Central memory CD8-positive, alpha-beta T cell (primary cell): ENCODE measurements around the gene CD2AP.
"Not testable (repeated sequence)": the region's sequence is repeated elsewhere in the genome, so short reads cannot be mapped to it uniquely, and the experiment has no call there.

Source experiments
- ATAC-seq: fragments of 150-1000 bp; cut with Tn5 transposase; replicated peaks from 2 replicates; pipeline ENCODE4 v1.10.0; 2022; ENCODE audit warnings: mild to moderate bottlenecking, moderate FRiP score, moderate number of reproducible peaks; ENCODE audit not compliant: poor library complexity, severe bottlenecking; ENCODE audit errors: extremely low read depth
- DNase-seq, 2 donors: peaks; one replicate each; pipeline ENCODE4 v3.0.0; 2021; ENCODE audit warnings: low spot score in 2 of 2
- H3K27ac Mint-ChIP-seq: one replicate; pipeline ENCODE4 v1.8.0; 2022; ENCODE audit warnings: low read depth, mild to moderate bottlenecking, moderate library complexity, mixed read lengths
- H3K27me3 Mint-ChIP-seq: one replicate; pipeline ENCODE4 v1.8.0; 2022; ENCODE audit warnings: mixed read lengths
- H3K36me3 Mint-ChIP-seq: one replicate; pipeline ENCODE4 v1.8.0; 2022; ENCODE audit warnings: mild to moderate bottlenecking, moderate library complexity, mixed read lengths; ENCODE audit not compliant: insufficient read depth
- H3K4me1 Mint-ChIP-seq: one replicate; pipeline ENCODE4 v1.8.0; 2022; ENCODE audit warnings: mixed read lengths
- H3K4me3 Mint-ChIP-seq: one replicate; pipeline ENCODE4 v1.8.0; 2022; ENCODE audit warnings: mild to moderate bottlenecking, moderate library complexity, mixed read lengths
- H3K9me3 Mint-ChIP-seq: one replicate; pipeline ENCODE4 v1.8.0; 2022; ENCODE audit warnings: mixed read lengths

The CD2AP gene

GRCh38 chr6:47524136-47524845 is 46.7 kb downstream of the CD2AP start:
- no peaks in the 10 kb centered on the region for H3K9me3 Mint-ChIP-seq
- no peak overlapping the region for H3K27ac Mint-ChIP-seq
- no peak overlapping the region for H3K4me3 Mint-ChIP-seq
- H3K27me3 Mint-ChIP-seq, result no peaks in the 10 kb centered on the region
- no peak for ATAC-seq
- H3K4me1 Mint-ChIP-seq, result peaks cover 63% of the 10 kb centered on the region
- peaks cover 7% of the 10 kb centered on the region for H3K36me3 Mint-ChIP-seq
- DNase-seq, result no peak

- Mint-ChIP-seq H3K27ac (no peak overlapping the region), H3K36me3 (peaks cover 7% of the 10 kb centered on the region), H3K4me3 (no peak overlapping the region), H3K4me1 (peaks cover 58% of the 10 kb centered on the region), H3K27me3 (no peaks in the 10 kb centered on the region), H3K9me3 (no peaks in the 10 kb centered on the region)
- DNase-seq (no peak), ATAC-seq (no peak)
Observed at GRCh38 chr6:47525330-47526057, 47.9 kb downstream of the CD2AP start.

- H3K27ac Mint-ChIP-seq, result no peak overlapping the region
- DNase-seq, result no peak
- no peaks in the 10 kb centered on the region for H3K9me3 Mint-ChIP-seq
- peaks cover 47% of the 10 kb centered on the region for H3K4me1 Mint-ChIP-seq
- no peak overlapping the region for H3K4me3 Mint-ChIP-seq
- H3K36me3 Mint-ChIP-seq, result peaks cover 11% of the 10 kb centered on the region
- H3K27me3 Mint-ChIP-seq, result no peaks in the 10 kb centered on the region
- no peak for ATAC-seq
Observed at GRCh38 chr6:47527274-47527673, 49.7 kb downstream of the CD2AP start.

- DNase-seq (no peak), ATAC-seq (no peak)
- H3K4me3 Mint-ChIP-seq, result no peak overlapping the region
- peaks cover 42% of the 10 kb centered on the region for H3K4me1 Mint-ChIP-seq
- H3K36me3 Mint-ChIP-seq, result peaks cover 16% of the 10 kb centered on the region
- no peaks in the 10 kb centered on the region for H3K27me3 Mint-ChIP-seq
- no peak overlapping the region for H3K27ac Mint-ChIP-seq
- no peaks in the 10 kb centered on the region for H3K9me3 Mint-ChIP-seq
Observed at GRCh38 chr6:47529734-47530133, 52.1 kb downstream of the CD2AP start.

- no peak overlapping the region for H3K27ac Mint-ChIP-seq
- DNase-seq (no peak), ATAC-seq (no peak)
- peaks cover 13% of the 10 kb centered on the region for H3K36me3 Mint-ChIP-seq
- H3K4me3 Mint-ChIP-seq, result no peak overlapping the region
- H3K4me1 Mint-ChIP-seq, result peaks cover 15% of the 10 kb centered on the region
- no peaks in the 10 kb centered on the region for H3K27me3 Mint-ChIP-seq
- no peaks in the 10 kb centered on the region for H3K9me3 Mint-ChIP-seq
Observed at GRCh38 chr6:47532981-47533585, 55.5 kb downstream of the CD2AP start.

GRCh38 chr6:47534063-47534462 is 56.5 kb downstream of the CD2AP start:
- Mint-ChIP-seq H3K27me3 (no peaks in the 10 kb centered on the region), H3K9me3 (no peaks in the 10 kb centered on the region), H3K36me3 (peaks cover 13% of the 10 kb centered on the region), H3K27ac (no peak overlapping the region), H3K4me1 (peaks cover 11% of the 10 kb centered on the region), H3K4me3 (no peak overlapping the region)
- DNase-seq (no peak), ATAC-seq (no peak)

- DNase-seq, result no peak
- no peaks in the 10 kb centered on the region for H3K9me3 Mint-ChIP-seq
- H3K27ac Mint-ChIP-seq, result no peak overlapping the region
- no peaks in the 10 kb centered on the region for H3K27me3 Mint-ChIP-seq
- no peak overlapping the region for H3K4me3 Mint-ChIP-seq
- peaks cover 7% of the 10 kb centered on the region for H3K4me1 Mint-ChIP-seq
- peaks cover 13% of the 10 kb centered on the region for H3K36me3 Mint-ChIP-seq
- ATAC-seq, result no peak
Observed at GRCh38 chr6:47535316-47536225, 58.0 kb downstream of the CD2AP start.

- Mint-ChIP-seq H3K9me3 (no peaks in the 10 kb centered on the region), H3K27ac (no peak overlapping the region), H3K36me3 (peaks cover 10% of the 10 kb centered on the region), H3K27me3 (no peaks in the 10 kb centered on the region), H3K4me3 (no peak overlapping the region), H3K4me1 (peaks cover 12% of the 10 kb centered on the region)
- no peak for ATAC-seq
- no peak for DNase-seq
Observed at GRCh38 chr6:47536816-47537401, 59.3 kb downstream of the CD2AP start.

- ATAC-seq, result no peak
- Mint-ChIP-seq H3K27me3 (no peaks in the 10 kb centered on the region), H3K9me3 (no peaks in the 10 kb centered on the region), H3K4me3 (no peak overlapping the region), H3K27ac (no peak overlapping the region), H3K4me1 (peaks cover 8% of the 10 kb centered on the region), H3K36me3 (peaks cover 4% of the 10 kb centered on the region)
- DNase-seq, result no peak
Observed at GRCh38 chr6:47545223-47545622, 67.6 kb downstream of the CD2AP start.

- Mint-ChIP-seq H3K4me1 (peaks cover 7% of the 10 kb centered on the region), H3K4me3 (no peak overlapping the region), H3K27ac (no peak overlapping the region), H3K27me3 (no peaks in the 10 kb centered on the region), H3K9me3 (peaks cover 4% of the 10 kb centered on the region), H3K36me3 (peaks cover 3% of the 10 kb centered on the region)
- DNase-seq, result no peak
- ATAC-seq, result no peak
Observed at GRCh38 chr6:47551670-47552069, 74.1 kb downstream of the CD2AP start.

GRCh38 chr6:47552319-47552718 is 74.7 kb downstream of the CD2AP start:
- Mint-ChIP-seq H3K4me3 (no peak overlapping the region), H3K36me3 (peaks cover 3% of the 10 kb centered on the region), H3K27me3 (no peaks in the 10 kb centered on the region), H3K9me3 (peaks cover 4% of the 10 kb centered on the region), H3K27ac (peak overlapping the region; percentile 56), H3K4me1 (peaks cover 7% of the 10 kb centered on the region)
- no peak for DNase-seq
- no peak for ATAC-seq

GRCh38 chr6:47553243-47553642 is 75.7 kb downstream of the CD2AP start:
- H3K27ac Mint-ChIP-seq, H3K4me3 Mint-ChIP-seq, H3K4me1 Mint-ChIP-seq, H3K36me3 Mint-ChIP-seq, H3K9me3 Mint-ChIP-seq, ATAC-seq, DNase-seq, H3K27me3 Mint-ChIP-seq: not testable (repeated sequence)
